PFSK-1 (cell line): Measurements from ENCODE around the gene P2RX2.

Experiments used
- POLR2AphosphoS5 ChIP-seq: IDR thresholded peaks from 2 replicates; pipeline ENCODE4 v1.6.1; 2012; ENCODE audit warnings: low read depth, mild to moderate bottlenecking, control low read depth, low read length, moderate library complexity
- SIN3A ChIP-seq: IDR thresholded peaks from 2 replicates; pipeline ENCODE4 v1.6.1; 2012; ENCODE audit warnings: mild to moderate bottlenecking, low read length, moderate library complexity, borderline replicate concordance; ENCODE audit not compliant: insufficient read depth
- TF ChIP-seq, protein P1 (sequence below), 2 experiments: IDR thresholded peaks; 2 replicates each; pipeline versions ENCODE4 v1.6.1 to v1.8.0; 2011 to 2012; ENCODE audit warnings: low read depth in 2 of 2, low read length in 2 of 2, control low read depth in 1 of 2, inconsistent platforms in 1 of 2, mild to moderate bottlenecking in 1 of 2, moderate library complexity in 1 of 2; ENCODE audit not compliant: insufficient read depth in 1 of 2

DNA sequence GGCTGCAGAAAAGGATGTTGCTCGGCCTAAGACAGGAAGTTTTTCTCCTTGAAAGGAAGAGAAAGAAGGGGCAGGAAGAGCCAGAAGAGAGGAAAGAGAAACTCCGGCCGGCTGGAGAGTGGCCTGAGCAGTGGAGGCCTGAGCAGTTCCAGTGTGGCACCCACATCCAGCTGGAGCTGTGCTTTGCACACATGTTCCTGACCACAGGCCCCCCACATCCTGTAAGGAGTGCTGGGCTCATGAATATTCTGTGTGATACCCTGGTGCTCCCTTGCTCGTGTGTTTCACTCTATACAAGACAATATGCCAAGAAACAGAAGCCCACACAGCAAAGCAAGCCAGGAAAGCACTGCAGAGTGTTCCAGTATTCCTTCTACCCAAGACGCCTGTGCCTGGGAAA is 41.5 kb downstream of the P2RX2 start:
- no peak for TF ChIP-seq POLR2AphosphoS5
- TF ChIP-seq, protein P1, sequence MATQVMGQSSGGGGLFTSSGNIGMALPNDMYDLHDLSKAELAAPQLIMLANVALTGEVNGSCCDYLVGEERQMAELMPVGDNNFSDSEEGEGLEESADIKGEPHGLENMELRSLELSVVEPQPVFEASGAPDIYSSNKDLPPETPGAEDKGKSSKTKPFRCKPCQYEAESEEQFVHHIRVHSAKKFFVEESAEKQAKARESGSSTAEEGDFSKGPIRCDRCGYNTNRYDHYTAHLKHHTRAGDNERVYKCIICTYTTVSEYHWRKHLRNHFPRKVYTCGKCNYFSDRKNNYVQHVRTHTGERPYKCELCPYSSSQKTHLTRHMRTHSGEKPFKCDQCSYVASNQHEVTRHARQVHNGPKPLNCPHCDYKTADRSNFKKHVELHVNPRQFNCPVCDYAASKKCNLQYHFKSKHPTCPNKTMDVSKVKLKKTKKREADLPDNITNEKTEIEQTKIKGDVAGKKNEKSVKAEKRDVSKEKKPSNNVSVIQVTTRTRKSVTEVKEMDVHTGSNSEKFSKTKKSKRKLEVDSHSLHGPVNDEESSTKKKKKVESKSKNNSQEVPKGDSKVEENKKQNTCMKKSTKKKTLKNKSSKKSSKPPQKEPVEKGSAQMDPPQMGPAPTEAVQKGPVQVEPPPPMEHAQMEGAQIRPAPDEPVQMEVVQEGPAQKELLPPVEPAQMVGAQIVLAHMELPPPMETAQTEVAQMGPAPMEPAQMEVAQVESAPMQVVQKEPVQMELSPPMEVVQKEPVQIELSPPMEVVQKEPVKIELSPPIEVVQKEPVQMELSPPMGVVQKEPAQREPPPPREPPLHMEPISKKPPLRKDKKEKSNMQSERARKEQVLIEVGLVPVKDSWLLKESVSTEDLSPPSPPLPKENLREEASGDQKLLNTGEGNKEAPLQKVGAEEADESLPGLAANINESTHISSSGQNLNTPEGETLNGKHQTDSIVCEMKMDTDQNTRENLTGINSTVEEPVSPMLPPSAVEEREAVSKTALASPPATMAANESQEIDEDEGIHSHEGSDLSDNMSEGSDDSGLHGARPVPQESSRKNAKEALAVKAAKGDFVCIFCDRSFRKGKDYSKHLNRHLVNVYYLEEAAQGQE (IDR thresholded peaks at IDR 0.05; ENCODE audit: insufficient read depth in 1 of 2, low read depth in 2 of 2, low read length in 2 of 2): no peak
- TF ChIP-seq SIN3A: no peak
